Spinal cord (tissue), 10 donors: ENCODE measurements around the gene TAF6L. TPM values are rescaled to one million over a fixed set of nuclear protein-coding genes. Genes with fewer than 3 reads are reported as not detected.
"Not testable (repeated sequence)": the region's sequence is repeated elsewhere in the genome, so short reads cannot be mapped to it uniquely, and the experiment has no call there.

ENCODE experiments used
- DNase-seq, 6 donors: peaks; one replicate each; pipeline versions ENCODE4 v3.0.0 to v3.0.0-alpha.2; 2013 to 2015; ENCODE audit warnings: low spot score in 6 of 6, low read depth in 4 of 6
- H3K27ac ChIP-seq: one replicate; pipeline ENCODE4 v1.5.1; 2013; ENCODE audit warnings: low read depth, low read length, control low read depth
- H3K27me3 ChIP-seq: one replicate; pipeline ENCODE4 v1.6.1; 2013; ENCODE audit warnings: low read length; ENCODE audit not compliant: control insufficient read depth, insufficient read depth
- H3K36me3 ChIP-seq: one replicate; pipeline ENCODE4 v1.6.1; 2013; ENCODE audit warnings: low read length; ENCODE audit not compliant: control insufficient read depth, insufficient read depth
- H3K4me1 ChIP-seq: one replicate; pipeline ENCODE4 v1.6.1; 2013; ENCODE audit warnings: low read length; ENCODE audit not compliant: control insufficient read depth, insufficient read depth
- H3K4me3 ChIP-seq: one replicate; pipeline ENCODE4 v1.5.1; 2013; ENCODE audit warnings: low read depth, low read length, control low read depth
- H3K9me3 ChIP-seq: one replicate; pipeline ENCODE4 v1.6.1; 2013; ENCODE audit warnings: low read length; ENCODE audit not compliant: control insufficient read depth, insufficient read depth
- WGBS: methylation state at CpG from one replicate; pipeline ENCODE4 v1.1.5; 2013; ENCODE audit warnings: missing lambda C conversion rate; ENCODE audit not compliant: insufficient coverage; 5-methylcytosine and 5-hydroxymethylcytosine counted together
- polyA plus RNA-seq, 2 donors: library from polyadenylated mRNA; unstranded; fragments of 120-200 nt; gene quantifications; one replicate each; pipeline ENCODE4 v1.2.1, GENCODE V29; 2013; ENCODE audit not compliant: insufficient read length in 2 of 2
- total RNA-seq, 2 donors: library from RNA; depleted of rRNA in 1 of 2; stranded (reverse); fragments of 120-200 nt in 1 of 2; fragments of >200 nt in 1 of 2; gene quantifications; one replicate each; pipeline versions ENCODE4 v1.2.3 to v1.2.4, GENCODE V29; 2013 to 2014
- donor health status: healthy.

The TAF6L gene
- total and polyA plus RNA-seq, 4 donors = 14.4 to 37.6 (median 28.3) TPM

GRCh38 chr11:62753736-62754603, 17.2 kb upstream of the TAF6L start, which contains the start of gene ZBTB3:
ZBTB3 (minus strand) TSS chr11:62754160; CDS start chr11:62753664, 496 bp downstream.
- under 1% methylated on average over 47 of the region's 47 CpGs for WGBS
- peak; percentile 94 to 100 (median 97) for DNase-seq
- Histone ChIP-seq H3K4me1 (peaks cover 25% of the 10 kb centered on the region), H3K36me3 (peaks cover 21% of the 10 kb centered on the region), H3K27me3 (no peaks in the 10 kb centered on the region), H3K4me3 (peak within 1 kb of the TSS; percentile 90), H3K9me3 (no peaks in the 10 kb centered on the region), H3K27ac (peak within 1 kb of the TSS; percentile 98)

DNA sequence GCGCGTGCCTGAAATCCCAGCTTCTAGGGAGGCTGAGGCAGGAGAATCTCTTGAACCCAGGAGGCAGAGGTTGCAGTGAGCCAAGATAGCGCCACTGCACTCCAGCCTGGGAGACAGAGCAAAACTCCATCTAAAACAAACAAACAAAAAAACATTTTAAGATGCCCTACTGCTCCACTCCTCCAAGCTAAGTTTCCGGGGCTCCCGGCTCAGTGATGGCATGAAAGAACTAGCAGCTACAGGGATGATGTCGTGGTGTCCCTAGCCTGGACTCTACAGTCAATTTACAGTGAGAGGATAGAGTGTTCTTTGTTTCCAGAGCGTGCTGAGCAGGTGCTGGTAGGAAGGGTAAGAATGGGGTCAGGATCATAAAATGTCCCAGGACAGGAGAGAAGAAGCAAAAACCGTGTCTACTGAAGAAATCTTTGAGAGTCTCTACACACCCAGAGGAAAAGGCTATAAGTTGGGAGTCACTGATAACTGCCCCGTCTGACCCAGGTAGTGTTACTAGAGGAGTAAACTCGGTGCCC, 16.0 kb upstream of the TAF6L start:
- Histone ChIP-seq H3K27me3 (no peaks in the 10 kb centered on the region), H3K27ac (peak overlapping the region; percentile 10), H3K9me3 (no peaks in the 10 kb centered on the region), H3K36me3 (peaks cover 21% of the 10 kb centered on the region), H3K4me1 (peaks cover 25% of the 10 kb centered on the region), H3K4me3 (no peak overlapping the region)
- no peak for DNase-seq
- WGBS = 68% methylated on average over 4 of the region's 10 CpGs

GRCh38 chr11:62757846-62758788, 13.1 kb upstream of the TAF6L start:
- H3K4me1 ChIP-seq = peaks cover 28% of the 10 kb centered on the region
- H3K27ac ChIP-seq = no peak overlapping the region
- H3K36me3 ChIP-seq = peaks cover 6% of the 10 kb centered on the region
- no peaks in the 10 kb centered on the region for H3K9me3 ChIP-seq
- DNase-seq = no peak
- H3K27me3 ChIP-seq = no peaks in the 10 kb centered on the region
- 33% methylated on average over 4 of the region's 9 CpGs for WGBS
- H3K4me3 ChIP-seq = no peak overlapping the region

- Histone ChIP-seq H3K4me3 (peak overlapping the region; percentile 93), H3K36me3 (peaks cover 24% of the 10 kb centered on the region), H3K4me1 (peaks cover 11% of the 10 kb centered on the region)
- not testable (repeated sequence) for DNase-seq, H3K27me3 ChIP-seq, H3K9me3 ChIP-seq, H3K27ac ChIP-seq
- WGBS = no CpG with 5 or more reads among the region's 9 CpGs
Measured at GRCh38 chr11:62760867-62761227, 10.3 kb upstream of the TAF6L start.

- Histone ChIP-seq H3K4me3 (peak overlapping the region; percentile 85), H3K36me3 (peaks cover 35% of the 10 kb centered on the region), H3K4me1 (peaks cover 27% of the 10 kb centered on the region), H3K27ac (peak overlapping the region; percentile 96), H3K9me3 (no peaks in the 10 kb centered on the region), H3K27me3 (no peaks in the 10 kb centered on the region)
- no peak for DNase-seq
- whole genome bisulfite sequencing = 3% methylated on average over 11 of the region's 18 CpGs
Measured at GRCh38 chr11:62770778-62771143, 435 bp upstream of the TAF6L start.

DNA sequence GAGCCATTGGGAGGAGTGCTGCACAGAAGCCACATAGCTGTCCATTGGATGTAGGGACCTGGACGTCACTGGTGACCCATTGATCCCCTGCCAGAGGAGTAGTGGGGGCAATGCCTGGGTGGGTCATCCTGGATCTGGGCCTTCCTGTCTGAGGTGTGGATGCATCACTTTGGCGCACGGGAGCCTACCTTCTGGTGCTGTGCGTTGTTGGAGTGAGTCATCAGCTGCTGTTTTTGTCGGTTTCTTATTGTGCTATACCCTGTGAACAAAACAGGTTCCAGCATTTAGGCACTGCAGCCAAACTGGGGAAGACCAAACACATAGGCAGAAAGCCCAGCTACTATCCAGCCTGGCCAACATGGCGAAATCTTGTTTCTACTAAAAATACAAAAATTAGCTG, 3.2 kb downstream of the TAF6L start:
- no peak for DNase-seq
- no peak overlapping the region for H3K27ac ChIP-seq
- 89% methylated on average over 5 of the region's 6 CpGs for WGBS

DNA sequence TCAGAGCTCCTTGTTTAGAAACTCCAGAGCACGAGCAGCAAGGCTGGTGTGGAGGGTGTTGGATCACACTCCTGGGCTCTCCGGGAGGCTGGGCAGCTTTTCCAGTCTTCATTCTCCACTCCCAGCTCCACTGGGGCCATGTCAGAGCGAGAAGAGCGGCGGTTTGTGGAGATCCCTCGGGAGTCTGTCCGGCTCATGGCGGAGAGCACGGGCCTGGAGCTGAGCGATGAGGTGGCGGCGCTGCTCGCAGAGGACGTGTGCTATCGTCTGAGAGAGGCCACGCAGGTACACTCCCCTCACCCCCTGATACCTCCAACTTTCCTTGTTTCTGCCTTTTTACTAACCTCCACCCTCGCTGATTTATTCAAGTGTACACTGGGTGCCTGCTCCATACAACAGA, 4.5 kb downstream of the TAF6L start:
- Histone ChIP-seq H3K9me3 (no peaks in the 10 kb centered on the region), H3K4me1 (peaks cover 14% of the 10 kb centered on the region), H3K27ac (no peak overlapping the region), H3K27me3 (no peaks in the 10 kb centered on the region), H3K36me3 (peaks cover 59% of the 10 kb centered on the region), H3K4me3 (no peak overlapping the region)
- WGBS = 98% methylated on average over 16 of the region's 17 CpGs
- DNase-seq = no peak

More for the DNA sequence above, 3.2 kb downstream of the TAF6L start:
- H3K4me1 ChIP-seq = peaks cover 26% of the 10 kb centered on the region
- no peaks in the 10 kb centered on the region for H3K9me3 ChIP-seq
- peaks cover 52% of the 10 kb centered on the region for H3K36me3 ChIP-seq
- H3K4me3 ChIP-seq = no peak overlapping the region
- H3K27me3 ChIP-seq = no peaks in the 10 kb centered on the region

- 89% methylated on average over 2 of the region's 2 CpGs for WGBS
- no peaks in the 10 kb centered on the region for H3K27me3 ChIP-seq
- peaks cover 68% of the 10 kb centered on the region for H3K36me3 ChIP-seq
- no peak overlapping the region for H3K4me3 ChIP-seq
- H3K9me3 ChIP-seq = no peaks in the 10 kb centered on the region
- DNase-seq = no peak
- H3K4me1 ChIP-seq = peaks cover 1% of the 10 kb centered on the region
- no peak overlapping the region for H3K27ac ChIP-seq
Measured at GRCh38 chr11:62777389-62777788, 6.2 kb downstream of the TAF6L start.

DNA sequence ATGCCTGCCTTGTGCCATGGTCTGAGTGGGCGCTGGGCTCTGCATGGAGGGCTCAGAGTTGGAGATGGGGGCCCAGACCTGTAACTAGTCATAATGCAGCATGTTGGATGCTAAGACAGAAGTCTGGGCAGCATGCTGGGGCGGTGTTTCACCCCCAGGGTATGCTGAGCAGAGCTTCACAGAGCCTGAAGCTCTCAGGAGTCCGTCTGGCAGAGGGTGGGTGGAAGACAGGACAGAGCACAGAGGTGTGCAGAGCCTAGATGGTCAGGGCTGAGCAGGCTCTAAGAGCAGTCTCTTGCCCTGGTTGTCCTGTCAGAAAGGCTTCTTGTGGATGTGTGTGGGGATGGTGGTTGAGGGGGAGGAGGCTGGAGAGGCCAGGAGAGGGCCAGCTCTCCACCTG, 7.2 kb downstream of the TAF6L start:
- Histone ChIP-seq H3K27me3 (no peaks in the 10 kb centered on the region), H3K4me3 (no peak overlapping the region), H3K36me3 (peaks cover 76% of the 10 kb centered on the region), H3K27ac (no peak overlapping the region), H3K4me1 (no peaks in the 10 kb centered on the region), H3K9me3 (no peaks in the 10 kb centered on the region)
- no peak for DNase-seq
- 96% methylated on average over 3 of the region's 3 CpGs for WGBS
